ENCODE measurements around the gene BTBD16.

BTBD16 gene

GRCh38 chr10:122296363-122297120 is 25.4 kb downstream of the BTBD16 start:
- no peak overlapping the region for H3K9ac ChIP-seq (ENCODE audit: insufficient read length, low read depth)
- H3K4me3 ChIP-seq (ENCODE audit: insufficient read length, low read depth): no peak overlapping the region
- peaks cover 4% of the 10 kb centered on the region for H3K4me1 ChIP-seq (ENCODE audit: insufficient read depth, insufficient read length)
- TF ChIP-seq YY1 (IDR thresholded peaks at IDR 0.05; ENCODE audit: insufficient read depth, insufficient read length): no peak
- TF ChIP-seq SUZ12 (IDR thresholded peaks at IDR 0.05; ENCODE audit: extremely low read depth, insufficient read depth, insufficient read length): no peak
- TF ChIP-seq ZNF274 (IDR thresholded peaks at IDR 0.05; ENCODE audit: low read depth, low read length): no peak
- H3K27me3 ChIP-seq (ENCODE audit: insufficient read depth, insufficient read length): no peaks in the 10 kb centered on the region
- no peaks in the 10 kb centered on the region for H3K36me3 ChIP-seq (ENCODE audit: insufficient read depth, insufficient read length, low read length)
- DNase-seq (ENCODE audit: low read depth, low spot score): no peak
- no peaks in the 10 kb centered on the region for H3K9me3 ChIP-seq (ENCODE audit: insufficient read depth, low read length)

- H3K36me3 ChIP-seq (ENCODE audit: insufficient read depth, insufficient read length, low read length): no peaks in the 10 kb centered on the region
- H3K4me3 ChIP-seq (ENCODE audit: insufficient read length, low read depth): no peak overlapping the region
- DNase-seq (ENCODE audit: low read depth, low spot score): no peak
- H3K9me3 ChIP-seq (ENCODE audit: insufficient read depth, low read length): no peaks in the 10 kb centered on the region
- H3K9ac ChIP-seq (ENCODE audit: insufficient read length, low read depth): no peak overlapping the region
- H3K4me1 ChIP-seq (ENCODE audit: insufficient read depth, insufficient read length): peaks cover 4% of the 10 kb centered on the region
- H3K27me3 ChIP-seq (ENCODE audit: insufficient read depth, insufficient read length): no peaks in the 10 kb centered on the region
- TF ChIP-seq SUZ12 (IDR thresholded peaks at IDR 0.05; ENCODE audit: extremely low read depth, insufficient read depth, insufficient read length) (no peak), ZNF274 (IDR thresholded peaks at IDR 0.05; ENCODE audit: low read depth, low read length) (no peak), YY1 (IDR thresholded peaks at IDR 0.05; ENCODE audit: insufficient read depth, insufficient read length) (no peak)
These were observed 26.5 kb downstream of the BTBD16 start for GRCh38 chr10:122297583-122297982.

DNA sequence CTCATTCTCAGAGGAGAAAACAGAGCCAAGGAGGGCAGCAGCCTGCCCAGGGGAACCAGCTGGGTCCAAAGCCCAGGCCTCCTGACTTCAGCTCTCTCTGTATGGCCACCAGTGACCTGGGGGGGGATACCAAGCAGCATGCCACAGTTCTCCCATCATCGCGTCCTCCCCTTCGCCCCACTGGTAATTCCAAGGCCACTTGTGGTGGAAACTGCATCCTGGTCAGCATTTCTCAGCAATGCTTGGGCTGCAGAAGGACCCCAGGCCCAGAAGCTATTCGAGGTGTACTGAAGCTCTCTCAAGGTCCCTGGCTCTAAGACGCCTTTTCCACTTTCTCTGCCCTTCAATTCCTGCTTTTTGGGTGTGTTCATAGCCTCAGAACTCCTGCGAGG is 27.1 kb downstream of the BTBD16 start:
- Histone ChIP-seq H3K9ac (ENCODE audit: insufficient read length, low read depth) (no peak overlapping the region), H3K4me3 (ENCODE audit: insufficient read length, low read depth) (no peak overlapping the region), H3K4me1 (ENCODE audit: insufficient read depth, insufficient read length) (peaks cover 4% of the 10 kb centered on the region), H3K9me3 (ENCODE audit: insufficient read depth, low read length) (no peaks in the 10 kb centered on the region), H3K36me3 (ENCODE audit: insufficient read depth, insufficient read length, low read length) (no peaks in the 10 kb centered on the region), H3K27me3 (ENCODE audit: insufficient read depth, insufficient read length) (no peaks in the 10 kb centered on the region)
- no peak for TF ChIP-seq YY1 (IDR thresholded peaks at IDR 0.05; ENCODE audit: insufficient read depth, insufficient read length)
- no peak for TF ChIP-seq SUZ12 (IDR thresholded peaks at IDR 0.05; ENCODE audit: extremely low read depth, insufficient read depth, insufficient read length)
- no peak for DNase-seq (ENCODE audit: low read depth, low spot score)

- no peak overlapping the region for H3K4me3 ChIP-seq (ENCODE audit: insufficient read length, low read depth)
- H3K36me3 ChIP-seq (ENCODE audit: insufficient read depth, insufficient read length, low read length): no peaks in the 10 kb centered on the region
- peak overlapping the region; percentile 5 for H3K9ac ChIP-seq (ENCODE audit: insufficient read length, low read depth)
- H3K9me3 ChIP-seq (ENCODE audit: insufficient read depth, low read length): no peaks in the 10 kb centered on the region
- TF ChIP-seq ZNF274 (IDR thresholded peaks at IDR 0.05; ENCODE audit: low read depth, low read length) (no peak), SUZ12 (IDR thresholded peaks at IDR 0.05; ENCODE audit: extremely low read depth, insufficient read depth, insufficient read length) (no peak), YY1 (IDR thresholded peaks at IDR 0.05; ENCODE audit: insufficient read depth, insufficient read length) (no peak)
- no peaks in the 10 kb centered on the region for H3K27me3 ChIP-seq (ENCODE audit: insufficient read depth, insufficient read length)
- DNase-seq (ENCODE audit: low read depth, low spot score): peak; percentile 50
- peaks cover 4% of the 10 kb centered on the region for H3K4me1 ChIP-seq (ENCODE audit: insufficient read depth, insufficient read length)
These were observed 27.7 kb downstream of the BTBD16 start for GRCh38 chr10:122298598-122299301.

DNA sequence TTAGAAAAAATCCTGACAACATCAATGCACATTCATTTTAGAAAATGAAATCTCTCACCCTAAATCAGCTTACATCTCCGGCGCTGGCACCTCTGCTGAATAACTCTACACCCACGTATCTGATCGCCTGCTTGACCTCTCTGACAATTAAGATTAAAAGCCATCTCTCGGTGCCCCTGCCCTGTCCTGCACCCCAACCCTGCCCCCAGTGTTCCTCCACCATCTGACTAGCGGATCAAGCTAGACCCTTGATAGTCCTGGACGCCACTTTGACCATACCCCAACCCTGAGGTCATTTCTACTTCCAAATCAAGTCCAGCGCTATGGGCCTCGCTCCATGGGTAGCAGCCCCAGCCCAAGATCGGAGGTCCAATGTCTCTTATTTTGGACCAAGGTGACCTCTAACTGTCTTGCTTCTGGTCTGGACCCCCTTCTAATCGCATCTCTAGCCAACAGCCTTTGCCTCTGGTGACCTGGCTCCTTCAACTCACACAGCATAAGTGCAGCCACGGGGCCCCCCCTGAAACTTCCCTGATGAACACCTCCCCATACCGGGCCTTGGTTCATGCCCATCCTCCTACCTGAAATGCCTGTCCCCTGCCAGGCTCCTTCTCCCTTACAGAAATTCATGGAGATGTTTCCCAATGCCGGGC is 28.5 kb downstream of the BTBD16 start:
- Histone ChIP-seq H3K4me1 (ENCODE audit: insufficient read depth, insufficient read length) (no peaks in the 10 kb centered on the region), H3K4me3 (ENCODE audit: insufficient read length, low read depth) (no peak overlapping the region), H3K36me3 (ENCODE audit: insufficient read depth, insufficient read length, low read length) (no peaks in the 10 kb centered on the region), H3K9me3 (ENCODE audit: insufficient read depth, low read length) (no peaks in the 10 kb centered on the region), H3K27me3 (ENCODE audit: insufficient read depth, insufficient read length) (no peaks in the 10 kb centered on the region), H3K9ac (ENCODE audit: insufficient read length, low read depth) (no peak overlapping the region)
- TF ChIP-seq ZNF274 (IDR thresholded peaks at IDR 0.05; ENCODE audit: low read depth, low read length): no peak
- TF ChIP-seq SUZ12 (IDR thresholded peaks at IDR 0.05; ENCODE audit: extremely low read depth, insufficient read depth, insufficient read length): no peak
- TF ChIP-seq YY1 (IDR thresholded peaks at IDR 0.05; ENCODE audit: insufficient read depth, insufficient read length): no peak
- DNase-seq (ENCODE audit: low read depth, low spot score): no peak

GRCh38 chr10:122301055-122301810 is 30.1 kb downstream of the BTBD16 start:
- no peak overlapping the region for H3K9ac ChIP-seq (ENCODE audit: insufficient read length, low read depth)
- no peaks in the 10 kb centered on the region for H3K4me1 ChIP-seq (ENCODE audit: insufficient read depth, insufficient read length)
- H3K36me3 ChIP-seq (ENCODE audit: insufficient read depth, insufficient read length, low read length): no peaks in the 10 kb centered on the region
- H3K27me3 ChIP-seq (ENCODE audit: insufficient read depth, insufficient read length): no peaks in the 10 kb centered on the region
- 0 out of 2 replicates have a peak, but pooled peaks cover 5% of the 10 kb centered on the region for H3K9me3 ChIP-seq (ENCODE audit: insufficient read depth, low read length)
- TF ChIP-seq ZNF274 (IDR thresholded peaks at IDR 0.05; ENCODE audit: low read depth, low read length): no peak
- no peak for TF ChIP-seq YY1 (IDR thresholded peaks at IDR 0.05; ENCODE audit: insufficient read depth, insufficient read length)
- no peak for TF ChIP-seq SUZ12 (IDR thresholded peaks at IDR 0.05; ENCODE audit: extremely low read depth, insufficient read depth, insufficient read length)
- no peak for DNase-seq (ENCODE audit: low read depth, low spot score)
- H3K4me3 ChIP-seq (ENCODE audit: insufficient read length, low read depth): no peak overlapping the region
